ENCODE results near the gene PHAF1.

PHAF1 gene

GRCh38 chr16:67089101-67089500 is 20.6 kb upstream of the PHAF1 start:
- Histone ChIP-seq H3K4me2 (ENCODE audit: insufficient read depth, low read length) (no peak overlapping the region), H4K20me1 (ENCODE audit: insufficient read depth, low read length) (peaks cover 7% of the 10 kb centered on the region; the same call in 1 of the 2 replicates), H3K79me2 (ENCODE audit: insufficient read depth, low read length) (peaks cover 42% of the 10 kb centered on the region), H3K4me1 (ENCODE audit: insufficient read depth, low read length) (no peaks in the 10 kb centered on the region), H3K27ac (ENCODE audit: low read length) (no peak overlapping the region), H2AFZ (ENCODE audit: low read depth, low read length) (no peak overlapping the region), H3K4me3 (ENCODE audit: low read depth in 1 of 2, low read length in 2 of 2) (no peak overlapping the region), H3K27me3 (ENCODE audit: insufficient read depth, low read length, poor library complexity) (no peaks in the 10 kb centered on the region), H3K36me3 (ENCODE audit: insufficient read depth, low read length) (peaks cover 60% of the 10 kb centered on the region), H3K9ac (ENCODE audit: low read depth, low read length) (no peak overlapping the region), H3K9me3 (ENCODE audit: insufficient read depth, low read length, severe bottlenecking) (no peaks in the 10 kb centered on the region)
- DNase-seq (no peak), ATAC-seq (ENCODE audit: insufficient read depth, low read depth) (no peak)
- TF ChIP-seq EZH2 (IDR thresholded peaks at IDR 0.05; ENCODE audit: borderline replicate concordance, low read depth, low read length, severe bottlenecking) (no peak), CTCF (IDR thresholded peaks at IDR 0.05; ENCODE audit: borderline replicate concordance, extremely low read depth, low read length, poor library complexity, severe bottlenecking) (no peak)

- TF ChIP-seq EZH2 (IDR thresholded peaks at IDR 0.05; ENCODE audit: borderline replicate concordance, low read depth, low read length, severe bottlenecking) (no peak), CTCF (IDR thresholded peaks at IDR 0.05; ENCODE audit: borderline replicate concordance, extremely low read depth, low read length, poor library complexity, severe bottlenecking) (no peak)
- Histone ChIP-seq H3K27me3 (ENCODE audit: insufficient read depth, low read length, poor library complexity) (no peaks in the 10 kb centered on the region), H3K9ac (ENCODE audit: low read depth, low read length) (no peak overlapping the region), H3K4me3 (ENCODE audit: low read depth in 1 of 2, low read length in 2 of 2) (no peak overlapping the region), H3K79me2 (ENCODE audit: insufficient read depth, low read length) (peaks cover 42% of the 10 kb centered on the region), H3K27ac (ENCODE audit: low read length) (no peak overlapping the region), H3K36me3 (ENCODE audit: insufficient read depth, low read length) (peaks cover 44% of the 10 kb centered on the region), H3K9me3 (ENCODE audit: insufficient read depth, low read length, severe bottlenecking) (no peaks in the 10 kb centered on the region), H3K4me2 (ENCODE audit: insufficient read depth, low read length) (no peak overlapping the region), H2AFZ (ENCODE audit: low read depth, low read length) (no peak overlapping the region), H3K4me1 (ENCODE audit: insufficient read depth, low read length) (no peaks in the 10 kb centered on the region), H4K20me1 (ENCODE audit: insufficient read depth, low read length) (peaks cover 4% of the 10 kb centered on the region; the same call in 1 of the 2 replicates)
- DNase-seq (no peak), ATAC-seq (ENCODE audit: insufficient read depth, low read depth) (no peak)
These were observed 17.7 kb upstream of the PHAF1 start for GRCh38 chr16:67091906-67092566.

GRCh38 chr16:67093098-67093726 is 16.5 kb upstream of the PHAF1 start:
- no peak overlapping the region for H2AFZ ChIP-seq (ENCODE audit: low read depth, low read length)
- peaks cover 4% of the 10 kb centered on the region; the same call in 1 of the 2 replicates for H4K20me1 ChIP-seq (ENCODE audit: insufficient read depth, low read length)
- peaks cover 32% of the 10 kb centered on the region for H3K79me2 ChIP-seq (ENCODE audit: insufficient read depth, low read length)
- H3K9me3 ChIP-seq (ENCODE audit: insufficient read depth, low read length, severe bottlenecking) = no peaks in the 10 kb centered on the region
- no peaks in the 10 kb centered on the region for H3K27me3 ChIP-seq (ENCODE audit: insufficient read depth, low read length, poor library complexity)
- ATAC-seq (ENCODE audit: insufficient read depth, low read depth) (no peak), DNase-seq (no peak)
- H3K27ac ChIP-seq (ENCODE audit: low read length) = no peak overlapping the region
- H3K4me2 ChIP-seq (ENCODE audit: insufficient read depth, low read length) = no peak overlapping the region
- no peak for TF ChIP-seq CTCF (IDR thresholded peaks at IDR 0.05; ENCODE audit: borderline replicate concordance, extremely low read depth, low read length, poor library complexity, severe bottlenecking)
- H3K4me3 ChIP-seq (ENCODE audit: low read depth in 1 of 2, low read length in 2 of 2) = no peak overlapping the region
- H3K9ac ChIP-seq (ENCODE audit: low read depth, low read length) = no peak overlapping the region
- H3K4me1 ChIP-seq (ENCODE audit: insufficient read depth, low read length) = no peaks in the 10 kb centered on the region
- peaks cover 39% of the 10 kb centered on the region for H3K36me3 ChIP-seq (ENCODE audit: insufficient read depth, low read length)

Data from DND-41 (cell line).